CD4-positive, alpha-beta T cell treated with Interleukin-15 for 4 hours (primary cell): ENCODE results near the gene GJA8.
"Not testable (repeated sequence)": the region's sequence is repeated elsewhere in the genome, so short reads cannot be mapped to it uniquely, and the experiment has no call there.

Experiments
- DNase-seq: peaks from one replicate; pipeline ENCODE4 v3.0.0-alpha.2; 2020; ENCODE audit warnings: low spot score

Gene GJA8

DNA sequence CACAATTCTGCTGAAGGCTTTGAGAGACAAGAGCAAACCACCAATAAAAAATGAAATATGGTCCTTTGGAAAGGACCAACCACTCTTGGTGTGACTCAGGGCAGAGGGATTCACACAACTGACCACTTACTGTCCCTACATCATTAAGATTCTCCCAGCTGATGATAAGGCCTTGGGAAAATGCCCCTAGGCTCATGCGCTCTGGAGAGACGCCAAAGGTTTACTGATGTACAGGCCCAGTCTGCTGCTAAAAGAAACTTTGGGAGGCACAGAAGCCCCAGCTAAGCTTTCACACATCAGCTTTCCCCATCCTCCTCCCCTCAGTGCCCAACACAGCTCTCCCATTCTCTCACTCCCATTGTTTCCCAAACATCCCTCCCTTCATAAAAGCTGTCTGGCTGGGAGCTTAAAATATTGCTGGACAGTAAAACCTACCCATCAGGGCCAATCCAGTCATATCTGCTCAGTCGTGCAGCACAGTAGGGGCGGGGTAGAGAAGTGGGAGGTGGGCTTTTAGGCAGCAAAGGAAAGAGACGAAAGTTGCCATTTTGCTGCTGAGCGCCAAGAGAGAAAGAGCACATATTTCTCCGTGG, at the start of gene GJA8:
GJA8 (plus strand) TSS at position 543 of the 593 bp plus-strand sequence. CDS start 5,161 bp downstream, outside the sequence.
- DNase-seq, result no peak

DNA sequence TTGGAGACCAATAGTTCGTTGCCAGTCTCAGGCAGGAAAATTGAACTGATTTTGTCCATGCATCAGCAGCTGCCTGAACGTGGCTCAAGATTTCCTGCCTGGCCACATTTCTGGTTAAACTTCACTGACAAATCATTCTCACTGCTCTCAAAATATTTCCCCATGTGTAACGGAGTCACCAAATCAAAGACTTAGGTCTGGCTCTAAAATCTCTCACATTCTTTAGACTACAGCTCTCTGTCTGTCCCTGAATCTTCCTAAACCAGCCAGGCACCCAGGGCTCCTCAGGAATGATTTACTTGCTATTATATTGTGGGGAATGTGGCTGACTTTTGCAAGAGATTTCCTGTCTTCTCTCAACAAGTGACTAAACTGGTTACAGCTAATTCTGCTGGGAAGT, 49.2 kb upstream of the GJA8 start:
- no peak for DNase-seq

GRCh38 chr1:147854989-147855388, 47.6 kb upstream of the GJA8 start:
- not testable (repeated sequence) for DNase-seq

DNA sequence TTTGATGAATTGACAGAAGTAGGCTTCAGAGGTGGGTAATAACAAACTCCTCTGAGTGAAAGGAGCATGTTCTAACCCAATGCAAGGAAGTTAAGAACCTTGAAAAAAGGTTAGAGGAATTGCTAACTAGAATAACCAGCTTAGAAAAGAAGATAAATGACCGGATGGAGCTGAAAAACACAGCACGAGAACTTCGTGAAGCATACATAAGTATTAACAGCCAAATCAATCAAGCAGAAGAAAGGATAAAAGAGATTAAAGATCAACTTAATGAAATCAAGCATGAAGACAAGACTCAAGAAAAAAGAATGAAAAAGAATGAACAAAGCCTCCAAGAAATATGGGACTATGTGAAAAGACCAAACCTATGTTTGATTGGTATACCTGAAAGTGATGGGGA, 46.6 kb upstream of the GJA8 start:
- not testable (repeated sequence) for DNase-seq

GRCh38 chr1:147867204-147867603, 35.4 kb upstream of the GJA8 start:
- not testable (repeated sequence) for DNase-seq

- no peak for DNase-seq
Measured at GRCh38 chr1:147878022-147878421, 24.6 kb upstream of the GJA8 start.

- DNase-seq, result no peak
Measured at GRCh38 chr1:147879911-147880310, 22.7 kb upstream of the GJA8 start.

GRCh38 chr1:147882535-147882934, 20.1 kb upstream of the GJA8 start:
- DNase-seq, result no peak

DNA sequence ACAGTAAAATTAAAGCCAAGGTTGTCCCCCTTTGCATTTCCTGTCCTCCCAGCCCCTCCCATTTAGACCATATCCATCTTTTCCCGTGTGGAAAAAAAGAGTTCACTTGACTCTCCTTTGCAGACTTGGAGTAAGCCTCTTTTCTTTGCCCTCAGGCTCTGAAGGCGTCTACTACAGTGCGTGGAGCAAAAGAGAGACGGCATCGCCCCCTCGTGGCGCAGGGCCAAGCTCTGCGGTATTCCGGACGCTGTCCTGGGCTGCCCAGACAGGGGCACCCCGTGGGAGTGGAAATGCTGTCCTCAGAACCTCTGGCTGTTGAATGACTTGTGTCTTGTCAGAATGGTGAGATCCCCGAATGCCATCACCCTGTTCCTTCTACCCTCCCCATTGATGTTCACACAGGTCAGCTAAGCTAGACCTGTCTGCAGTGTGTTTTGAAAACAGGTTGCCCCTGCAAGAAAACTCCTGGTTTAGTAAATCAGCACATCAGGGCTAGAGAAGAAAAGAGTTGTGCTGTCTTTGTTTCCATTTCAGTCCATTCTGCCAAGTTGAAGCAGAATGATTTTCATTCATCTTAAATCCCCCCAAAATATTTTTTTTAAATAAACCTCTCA, 12.3 kb upstream of the GJA8 start:
- peak; percentile 48 for DNase-seq

DNA sequence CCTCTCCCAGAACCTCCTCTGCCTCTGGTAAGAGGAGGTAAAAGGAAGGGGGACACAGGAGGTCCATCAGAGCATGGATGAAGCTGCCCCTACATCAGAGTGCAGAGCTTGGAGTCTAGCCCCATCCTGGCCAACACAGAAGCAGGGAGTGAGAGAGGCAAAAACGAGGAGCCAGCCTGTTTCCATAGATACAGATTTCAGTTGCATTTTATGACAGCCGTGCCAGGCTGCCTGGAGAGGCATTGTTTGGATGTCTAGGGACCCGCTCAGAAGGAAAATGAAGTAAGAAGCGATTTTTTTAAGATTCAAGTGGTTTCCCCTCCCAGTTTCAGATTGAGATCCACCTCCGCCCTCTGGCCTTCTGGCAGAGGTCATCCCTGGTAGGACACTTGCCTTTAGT, 11.5 kb upstream of the GJA8 start:
- DNase-seq, result no peak

GRCh38 chr1:147892216-147892615, 10.4 kb upstream of the GJA8 start:
- DNase-seq, result no peak

GRCh38 chr1:147892731-147893214, 9.8 kb upstream of the GJA8 start:
- DNase-seq, result peak; percentile 56

- DNase-seq, result no peak
Measured at GRCh38 chr1:147895123-147895522, 7.5 kb upstream of the GJA8 start.

- DNase-seq, result no peak
Measured at GRCh38 chr1:147897029-147897752, 5.4 kb upstream of the GJA8 start.

- DNase-seq, result no peak
Measured at GRCh38 chr1:147897789-147898188, 4.8 kb upstream of the GJA8 start.

GRCh38 chr1:147904726-147905125, 2.1 kb downstream of the GJA8 start:
- DNase-seq, result no peak

DNA sequence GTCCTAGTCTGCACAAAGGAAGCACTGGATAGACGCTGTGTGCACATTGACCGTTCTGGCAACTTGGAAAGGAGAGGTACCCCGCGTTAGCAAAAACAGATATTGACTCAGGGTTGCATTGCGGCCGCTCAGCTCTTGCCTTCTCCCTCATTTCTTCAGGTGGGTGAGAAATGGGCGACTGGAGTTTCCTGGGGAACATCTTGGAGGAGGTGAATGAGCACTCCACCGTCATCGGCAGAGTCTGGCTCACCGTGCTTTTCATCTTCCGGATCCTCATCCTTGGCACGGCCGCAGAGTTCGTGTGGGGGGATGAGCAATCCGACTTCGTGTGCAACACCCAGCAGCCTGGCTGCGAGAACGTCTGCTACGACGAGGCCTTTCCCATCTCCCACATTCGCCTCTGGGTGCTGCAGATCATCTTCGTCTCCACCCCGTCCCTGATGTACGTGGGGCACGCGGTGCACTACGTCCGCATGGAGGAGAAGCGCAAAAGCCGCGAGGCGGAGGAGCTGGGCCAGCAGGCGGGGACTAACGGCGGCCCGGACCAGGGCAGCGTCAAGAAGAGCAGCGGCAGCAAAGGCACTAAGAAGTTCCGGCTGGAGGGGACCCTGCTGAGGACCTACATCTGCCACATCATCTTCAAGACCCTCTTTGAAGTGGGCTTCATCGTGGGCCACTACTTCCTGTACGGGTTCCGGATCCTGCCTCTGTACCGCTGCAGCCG, 5.4 kb downstream of the GJA8 start:
- no peak for DNase-seq

DNA sequence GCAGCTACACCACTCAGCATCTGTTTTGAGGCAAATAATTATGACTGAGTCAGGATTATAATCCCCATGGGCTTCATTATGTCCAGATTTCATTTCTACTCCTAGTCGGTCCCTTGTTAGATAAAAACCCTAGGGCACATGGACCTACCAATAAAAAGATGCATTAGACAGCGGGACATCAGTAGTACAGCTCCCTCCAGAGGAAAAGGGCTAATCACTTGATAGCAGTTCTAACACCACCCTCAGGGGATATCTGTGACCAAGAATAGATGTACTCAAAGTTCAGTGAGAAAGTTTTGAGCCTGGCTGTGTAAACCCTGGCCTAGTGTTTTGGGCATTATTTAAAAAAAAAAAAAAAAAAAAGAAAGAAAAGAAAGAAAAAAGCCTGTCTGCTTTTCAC, 10.0 kb downstream of the GJA8 start:
- no peak for DNase-seq

DNA sequence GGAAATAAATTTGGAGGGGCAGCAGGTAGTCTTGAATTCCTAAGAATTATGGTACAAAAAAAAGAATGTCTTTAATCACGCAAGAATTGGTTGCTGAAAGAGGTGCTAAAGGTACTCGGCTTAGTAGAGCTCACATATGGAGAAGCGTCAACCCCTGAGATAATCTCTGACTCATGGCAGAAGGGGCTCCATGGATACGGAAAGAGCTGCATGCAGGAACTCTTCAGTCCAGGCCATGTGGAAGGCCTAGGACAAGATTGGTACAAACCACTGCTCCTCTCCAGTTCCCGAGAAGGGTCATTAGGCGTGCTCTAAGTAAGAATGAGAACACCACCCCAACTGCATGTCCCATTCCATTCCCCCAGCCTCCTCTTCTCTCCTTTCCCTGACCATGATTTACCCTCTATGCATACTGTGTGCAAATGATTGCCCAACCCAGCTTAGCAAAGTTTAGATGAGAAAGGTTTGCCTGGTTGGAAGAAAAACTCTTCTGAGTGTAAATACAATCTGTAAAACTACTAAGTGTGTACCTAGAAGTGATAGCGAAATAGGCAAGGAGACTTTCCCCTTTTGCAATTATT, 10.9 kb downstream of the GJA8 start:
- no peak for DNase-seq

- DNase-seq, result no peak
Measured at GRCh38 chr1:147919896-147920295, 17.3 kb downstream of the GJA8 start.

GRCh38 chr1:147924813-147925212, 22.2 kb downstream of the GJA8 start:
- no peak for DNase-seq

DNA sequence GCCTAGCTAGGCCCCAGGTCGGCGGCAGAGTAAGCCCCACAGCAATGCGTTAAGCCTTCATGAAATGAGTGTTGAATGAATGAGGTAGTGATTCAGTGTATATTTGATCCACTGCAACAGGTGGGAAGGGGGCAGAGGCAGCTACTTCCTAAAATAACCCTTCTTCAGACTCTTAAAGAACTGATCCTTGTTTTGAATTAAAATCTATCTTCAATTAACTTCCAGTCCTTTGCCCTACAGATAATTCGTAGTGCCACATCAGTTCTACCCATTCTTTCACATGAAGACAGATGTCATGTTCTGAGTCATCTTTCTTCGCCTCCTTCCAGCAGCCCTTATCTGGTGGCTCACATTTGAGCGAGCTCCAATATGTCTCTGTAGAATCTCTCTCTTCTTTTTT, 24.6 kb downstream of the GJA8 start:
- not testable (repeated sequence) for DNase-seq
